H54 (cell line): ENCODE measurements around the gene COX14.

Experiments
- DNase-seq: peaks from one replicate; pipeline ENCODE4 v3.0.0; 2011; ENCODE audit warnings: low spot score, mixed read lengths; ENCODE audit not compliant: insufficient read length
- FAIRE-seq: peaks from 3 replicates; lab custom pipeline; 2011; peaks lifted over from hg19 to GRCh38; lab: Jason Lieb, UNC
- POLR2A ChIP-seq: IDR thresholded peaks from 2 replicates; pipeline ENCODE4 v1.6.1; 2011; ENCODE audit warnings: low read depth, mild to moderate bottlenecking, low read length

Gene COX14

GRCh38 chr12:50111693-50112455 is at the start of gene COX14:
Gene COX14 (plus strand): TSS chr12:50112236. CDS start chr12:50120044, 7,808 bp downstream.
- TF ChIP-seq POLR2A, result peak; percentile 94
- DNase-seq (peak; percentile 92), FAIRE-seq (peak; percentile 80)

GRCh38 chr12:50062728-50063460 is 49.1 kb upstream of the COX14 start:
- DNase-seq (no peak), FAIRE-seq (no peak)
- TF ChIP-seq POLR2A, result no peak

- FAIRE-seq, result no peak
- DNase-seq, result no peak
- TF ChIP-seq POLR2A, result no peak
Measured at GRCh38 chr12:50065726-50066310, 46.2 kb upstream of the COX14 start.

GRCh38 chr12:50066402-50066801 is 45.6 kb upstream of the COX14 start:
- no peak for FAIRE-seq
- no peak for TF ChIP-seq POLR2A
- no peak for DNase-seq

- no peak for FAIRE-seq
- TF ChIP-seq POLR2A, result no peak
- no peak for DNase-seq
Measured at GRCh38 chr12:50069069-50069468, 43.0 kb upstream of the COX14 start.

GRCh38 chr12:50069539-50069938 is 42.5 kb upstream of the COX14 start:
- no peak for DNase-seq
- TF ChIP-seq POLR2A, result no peak
- no peak for FAIRE-seq

- FAIRE-seq (peak; percentile 48), DNase-seq (peak; percentile 75)
- TF ChIP-seq POLR2A, result no peak
Measured at GRCh38 chr12:50070314-50071060, 41.5 kb upstream of the COX14 start.

GRCh38 chr12:50072198-50072907 is 39.7 kb upstream of the COX14 start:
- no peak for FAIRE-seq
- DNase-seq, result no peak
- TF ChIP-seq POLR2A, result no peak

GRCh38 chr12:50073206-50073605 is 38.8 kb upstream of the COX14 start:
- TF ChIP-seq POLR2A, result no peak
- no peak for DNase-seq
- FAIRE-seq, result no peak

- DNase-seq (no peak), FAIRE-seq (no peak)
- no peak for TF ChIP-seq POLR2A
Measured at GRCh38 chr12:50073712-50074111, 38.3 kb upstream of the COX14 start.

GRCh38 chr12:50074936-50075807 is 36.9 kb upstream of the COX14 start:
- no peak for TF ChIP-seq POLR2A
- FAIRE-seq, result peak; percentile 69

GRCh38 chr12:50075808-50076170 is 36.2 kb upstream of the COX14 start:
- DNase-seq, result no peak
- no peak for FAIRE-seq
- TF ChIP-seq POLR2A, result no peak

More at GRCh38 chr12:50074936-50075807, 36.9 kb upstream of the COX14 start:
- DNase-seq, result peak; percentile 87
